ENCODE results near the gene PADI3. TPM values are rescaled to one million over a fixed set of nuclear protein-coding genes. Genes with fewer than 3 reads are reported as not detected.

Gene PADI3
- total RNA-seq, 1 experiment from 2014 or later = 2.5 TPM

GRCh38 chr1:17329610-17330009, 80.7 kb downstream of the PADI3 start:
- Histone ChIP-seq H3K23me2 (ENCODE audit: insufficient read length, low read depth, low read length, poor library complexity, severe bottlenecking) (no peaks in the 10 kb centered on the region), H2BK5ac (ENCODE audit: insufficient read length, low read length) (no peak overlapping the region), H2BK12ac (ENCODE audit: insufficient read length, low read depth, low read length) (no peak overlapping the region), H3K79me1 (ENCODE audit: insufficient read depth, low read depth, low read length, poor library complexity, severe bottlenecking) (no peaks in the 10 kb centered on the region), H3K14ac (ENCODE audit: insufficient read depth, low read length) (no peak overlapping the region), H4K91ac (ENCODE audit: insufficient read length, low read depth, low read length) (no peak overlapping the region), H4K8ac (replicated peaks; ENCODE audit: insufficient read length, low read depth, low read length) (no peak overlapping the region), H2BK20ac (ENCODE audit: low read depth, low read length, poor library complexity, severe bottlenecking) (no peak overlapping the region), H3K18ac (ENCODE audit: insufficient read length, low read depth, low read length) (no peak overlapping the region), H2BK120ac (ENCODE audit: low read depth, low read length, poor library complexity, severe bottlenecking) (no peak overlapping the region), H3K23ac (ENCODE audit: insufficient read length, low read depth, low read length) (no peak overlapping the region), H2AK5ac (ENCODE audit: insufficient read length, low read length) (no peak overlapping the region), H3K79me2 (ENCODE audit: insufficient read depth, low read length) (no peaks in the 10 kb centered on the region), H3K27ac (ENCODE audit: insufficient read length, low read depth, low read length) (no peak overlapping the region), H3K4ac (ENCODE audit: low read depth, low read length) (no peak overlapping the region), H3K56ac (ENCODE audit: insufficient read length, low read depth, low read length) (no peak overlapping the region), H3K27me3 (ENCODE audit: insufficient read depth, low read length) (no peaks in the 10 kb centered on the region), H3T11ph (ENCODE audit: low read length) (no peak overlapping the region), H4K20me1 (ENCODE audit: control insufficient read depth, insufficient read depth, insufficient read length) (no peaks in the 10 kb centered on the region), H3K4me1 (ENCODE audit: insufficient read depth, low read length) (no peaks in the 10 kb centered on the region), H3K4me2 (ENCODE audit: insufficient read depth, insufficient read length, low read length) (no peak overlapping the region), H3K9ac (ENCODE audit: extremely low read depth, insufficient read length, low read length) (no peak overlapping the region), H3K9me3 (ENCODE audit: control insufficient read depth, low read depth, low read length) (no peaks in the 10 kb centered on the region), H4K5ac (ENCODE audit: insufficient read length, low read depth, low read length) (no peak overlapping the region), H2BK15ac (ENCODE audit: low read depth, low read length) (no peak overlapping the region), H2AFZ (ENCODE audit: low read length) (no peak overlapping the region)
- H3K36me3 Mint-ChIP-seq (ENCODE audit: insufficient read depth in 1 of 3, low read depth in 3 of 3) = peaks cover 0 to 4% (median 0%) of the 10 kb centered on the region in 3 experiments; a peak in 2 of 7 replicates
- no CpG with 5 or more reads among the region's 4 CpGs for WGBS (ENCODE audit: extremely low coverage, insufficient read length, low lambda C conversion rate)
- DNase-seq = no peak
- H3K4me1 Mint-ChIP-seq = no peaks in the 10 kb centered on the region
- no peak overlapping the region for H3K4me3 Mint-ChIP-seq
- H3K27ac Mint-ChIP-seq = no peak overlapping the region
- TF ChIP-seq, protein P1, sequence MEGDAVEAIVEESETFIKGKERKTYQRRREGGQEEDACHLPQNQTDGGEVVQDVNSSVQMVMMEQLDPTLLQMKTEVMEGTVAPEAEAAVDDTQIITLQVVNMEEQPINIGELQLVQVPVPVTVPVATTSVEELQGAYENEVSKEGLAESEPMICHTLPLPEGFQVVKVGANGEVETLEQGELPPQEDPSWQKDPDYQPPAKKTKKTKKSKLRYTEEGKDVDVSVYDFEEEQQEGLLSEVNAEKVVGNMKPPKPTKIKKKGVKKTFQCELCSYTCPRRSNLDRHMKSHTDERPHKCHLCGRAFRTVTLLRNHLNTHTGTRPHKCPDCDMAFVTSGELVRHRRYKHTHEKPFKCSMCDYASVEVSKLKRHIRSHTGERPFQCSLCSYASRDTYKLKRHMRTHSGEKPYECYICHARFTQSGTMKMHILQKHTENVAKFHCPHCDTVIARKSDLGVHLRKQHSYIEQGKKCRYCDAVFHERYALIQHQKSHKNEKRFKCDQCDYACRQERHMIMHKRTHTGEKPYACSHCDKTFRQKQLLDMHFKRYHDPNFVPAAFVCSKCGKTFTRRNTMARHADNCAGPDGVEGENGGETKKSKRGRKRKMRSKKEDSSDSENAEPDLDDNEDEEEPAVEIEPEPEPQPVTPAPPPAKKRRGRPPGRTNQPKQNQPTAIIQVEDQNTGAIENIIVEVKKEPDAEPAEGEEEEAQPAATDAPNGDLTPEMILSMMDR (conservative IDR thresholded peaks at IDR 0.05) = no peak
- H3K9me3 Mint-ChIP-seq = peaks cover 7 to 9% of the 10 kb centered on the region in 2 experiments; a peak in 4 of 5 replicates
- peaks cover 5% of the 10 kb centered on the region for H3K27me3 Mint-ChIP-seq (ENCODE audit: low read depth)

Measured in H9 (cell line).